A549 (cell line): Measurements from ENCODE around the gene AGTRAP.

Source experiments
- BHLHE40 ChIP-seq: IDR thresholded peaks from 2 replicates; pipeline ENCODE4 v1.6.1; 2012; ENCODE audit warnings: low read depth, low read length, inconsistent platforms
- ESRRA ChIP-seq: fragments of 150-350 bp; IDR thresholded peaks from 2 replicates; pipeline ENCODE4 v1.6.1; 2014; ENCODE audit warnings: mild to moderate bottlenecking, low read length, borderline replicate concordance
- FOSB ChIP-seq: fragments of 250-450 bp; sonication (Bioruptor Pico); IDR thresholded peaks from 2 replicates; pipeline ENCODE4 v1.5.0; 2020; ENCODE audit warnings: mild to moderate bottlenecking, moderate library complexity
- HDAC2 ChIP-seq: fragments of 200-600 bp; sonication (generic); IDR thresholded peaks from 2 replicates; pipeline ENCODE4 v1.6.1; 2016
- KDM1A ChIP-seq: fragments of 200-600 bp; sonication (generic); IDR thresholded peaks from 2 replicates; pipeline ENCODE4 v1.6.1; 2016; ENCODE audit warnings: low read depth, mild to moderate bottlenecking
- RAD21 ChIP-seq, 2 experiments: fragments of >200 bp in 1 of 2; sonication (Bioruptor Twin) in 1 of 2; formaldehyde crosslinking in 1 of 2; IDR thresholded peaks in 1 of 2; conservative IDR thresholded peaks in 1 of 2; 2 replicates in 1 of 2; 3 replicates in 1 of 2; pipeline ENCODE4 v1.6.1; 2012 to 2018; ENCODE audit warnings: inconsistent platforms in 1 of 2
- TF ChIP-seq, protein P1 (sequence below): fragments of >200 bp; sonication (Bioruptor Twin); formaldehyde crosslinking; IDR thresholded peaks from 3 replicates; pipeline ENCODE4 v1.5.1; 2016

DNA sequence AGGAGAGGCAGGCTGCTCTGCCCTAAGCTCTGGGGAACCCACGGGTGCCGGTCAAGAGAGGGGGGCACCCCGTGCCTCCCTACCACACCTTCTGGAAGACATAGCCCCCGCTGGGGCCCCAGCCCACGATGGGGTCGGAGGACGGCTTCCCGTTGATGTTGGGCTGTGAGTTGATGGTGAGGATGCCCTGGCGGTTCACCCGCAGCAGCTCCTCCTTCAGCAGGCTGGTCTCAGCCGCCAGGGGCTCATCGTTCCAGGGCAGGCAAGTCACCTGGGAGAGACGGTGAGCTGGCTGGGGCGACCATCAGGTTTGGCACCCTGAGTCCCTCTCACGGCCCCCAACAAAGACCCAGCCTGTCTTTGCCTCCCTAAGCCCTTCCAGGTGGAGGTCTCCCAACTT, 57.9 kb downstream of the AGTRAP start:
- TF ChIP-seq RAD21 (conservative IDR thresholded peaks at IDR 0.05 in 1 of 2, IDR thresholded peaks at IDR 0.05 in 1 of 2) (no peak), FOSB (CRISPR knock-in tag) (no peak), KDM1A (no peak), BHLHE40 (no peak), HDAC2 (no peak), ESRRA (no peak)
- TF ChIP-seq, protein P1, sequence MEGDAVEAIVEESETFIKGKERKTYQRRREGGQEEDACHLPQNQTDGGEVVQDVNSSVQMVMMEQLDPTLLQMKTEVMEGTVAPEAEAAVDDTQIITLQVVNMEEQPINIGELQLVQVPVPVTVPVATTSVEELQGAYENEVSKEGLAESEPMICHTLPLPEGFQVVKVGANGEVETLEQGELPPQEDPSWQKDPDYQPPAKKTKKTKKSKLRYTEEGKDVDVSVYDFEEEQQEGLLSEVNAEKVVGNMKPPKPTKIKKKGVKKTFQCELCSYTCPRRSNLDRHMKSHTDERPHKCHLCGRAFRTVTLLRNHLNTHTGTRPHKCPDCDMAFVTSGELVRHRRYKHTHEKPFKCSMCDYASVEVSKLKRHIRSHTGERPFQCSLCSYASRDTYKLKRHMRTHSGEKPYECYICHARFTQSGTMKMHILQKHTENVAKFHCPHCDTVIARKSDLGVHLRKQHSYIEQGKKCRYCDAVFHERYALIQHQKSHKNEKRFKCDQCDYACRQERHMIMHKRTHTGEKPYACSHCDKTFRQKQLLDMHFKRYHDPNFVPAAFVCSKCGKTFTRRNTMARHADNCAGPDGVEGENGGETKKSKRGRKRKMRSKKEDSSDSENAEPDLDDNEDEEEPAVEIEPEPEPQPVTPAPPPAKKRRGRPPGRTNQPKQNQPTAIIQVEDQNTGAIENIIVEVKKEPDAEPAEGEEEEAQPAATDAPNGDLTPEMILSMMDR: no peak
